Measurements from ENCODE around the gene ADGRA1.
"Not testable (repeated sequence)": the region's sequence is repeated elsewhere in the genome, so short reads cannot be mapped to it uniquely, and the experiment has no call there.

The ADGRA1 gene

GRCh38 chr10:133096616-133097269 lies 9.0 kb downstream of the ADGRA1 start:
- no peak for DNase-seq

- no peak for DNase-seq
Measured at GRCh38 chr10:133097418-133097817, 9.7 kb downstream of the ADGRA1 start.

- no peak for DNase-seq
Measured at GRCh38 chr10:133097961-133098360, 10.2 kb downstream of the ADGRA1 start.

GRCh38 chr10:133098426-133099124 lies 10.9 kb downstream of the ADGRA1 start:
- no peak for DNase-seq

GRCh38 chr10:133099571-133099970 lies 11.8 kb downstream of the ADGRA1 start:
- no peak for DNase-seq

GRCh38 chr10:133100186-133100585 lies 12.5 kb downstream of the ADGRA1 start:
- no peak for DNase-seq

- no peak for DNase-seq
Measured at GRCh38 chr10:133100706-133101415, 13.1 kb downstream of the ADGRA1 start.

GRCh38 chr10:133101416-133101810 lies 13.7 kb downstream of the ADGRA1 start:
- no peak for DNase-seq

- DNase-seq, result no peak
Measured at GRCh38 chr10:133102415-133103095, 14.8 kb downstream of the ADGRA1 start.

GRCh38 chr10:133103311-133103910 lies 15.7 kb downstream of the ADGRA1 start:
- DNase-seq, result no peak

- no peak for DNase-seq
Measured at GRCh38 chr10:133104068-133104962, 16.6 kb downstream of the ADGRA1 start.

GRCh38 chr10:133104963-133105640 lies 17.4 kb downstream of the ADGRA1 start:
- no peak for DNase-seq

GRCh38 chr10:133105686-133106390 lies 18.1 kb downstream of the ADGRA1 start:
- no peak for DNase-seq

GRCh38 chr10:133106516-133106915 lies 18.8 kb downstream of the ADGRA1 start:
- DNase-seq, result no peak

- no peak for DNase-seq
Measured at GRCh38 chr10:133107442-133107841, 19.7 kb downstream of the ADGRA1 start.

GRCh38 chr10:133109711-133110110 lies 22.0 kb downstream of the ADGRA1 start:
- no peak for DNase-seq

- no peak for DNase-seq
Measured at GRCh38 chr10:133110133-133110532, 22.4 kb downstream of the ADGRA1 start.

GRCh38 chr10:133110609-133111275 lies 23.0 kb downstream of the ADGRA1 start:
- no peak for DNase-seq

GRCh38 chr10:133111640-133112039 lies 23.9 kb downstream of the ADGRA1 start:
- not testable (repeated sequence) for DNase-seq
